HG03342 (cell line): Measurements from ENCODE around the gene PCID2.

Experiments
- ATAC-seq: cut with Tn5 transposase; IDR thresholded peaks from one replicate; pipeline ENCODE4 v1.9.1; 2021; ENCODE audit warnings: mild to moderate bottlenecking, moderate library complexity; ENCODE audit not compliant: unreplicated experiment

The PCID2 gene

GRCh38 chr13:113220141-113220598, 11.7 kb upstream of the PCID2 start:
- no peak for ATAC-seq

- ATAC-seq: no peak
These were observed 10.9 kb upstream of the PCID2 start for GRCh38 chr13:113219256-113219940.

- ATAC-seq: no peak
These were observed 10.1 kb upstream of the PCID2 start for GRCh38 chr13:113218586-113218985.

- no peak for ATAC-seq
These were observed 8.0 kb upstream of the PCID2 start for GRCh38 chr13:113216254-113217048.

- ATAC-seq: no peak
These were observed 3.3 kb upstream of the PCID2 start for GRCh38 chr13:113211774-113212173.

GRCh38 chr13:113210833-113211232, 2.4 kb upstream of the PCID2 start:
- no peak for ATAC-seq

- peak; percentile 32 for ATAC-seq
These were observed 1.4 kb upstream of the PCID2 start for GRCh38 chr13:113209759-113210421.

GRCh38 chr13:113209336-113209758, 878 bp upstream of the PCID2 start, which contains the start of gene CUL4A:
Gene CUL4A, plus strand, starts transcription at chr13:113209613. Its CDS starts 15 bp downstream, at chr13:113209628.
- ATAC-seq: peak; percentile 34

- ATAC-seq: no peak
These were observed 514 bp downstream of the PCID2 start for GRCh38 chr13:113207890-113208420.

GRCh38 chr13:113207460-113207859, 1.0 kb downstream of the PCID2 start:
- ATAC-seq: no peak

GRCh38 chr13:113205428-113205931, 3.0 kb downstream of the PCID2 start:
- ATAC-seq: no peak

- no peak for ATAC-seq
These were observed 4.1 kb downstream of the PCID2 start for GRCh38 chr13:113204378-113204734.

- ATAC-seq: no peak
These were observed 4.7 kb downstream of the PCID2 start for GRCh38 chr13:113203507-113204377.

GRCh38 chr13:113202912-113203311, 5.6 kb downstream of the PCID2 start:
- ATAC-seq: no peak

GRCh38 chr13:113201815-113202214, 6.7 kb downstream of the PCID2 start:
- no peak for ATAC-seq

GRCh38 chr13:113196970-113197737, 11.3 kb downstream of the PCID2 start:
- no peak for ATAC-seq

GRCh38 chr13:113195360-113195759, 13.1 kb downstream of the PCID2 start:
- no peak for ATAC-seq

- no peak for ATAC-seq
These were observed 15.6 kb downstream of the PCID2 start for GRCh38 chr13:113192902-113193301.

- ATAC-seq: no peak
These were observed 16.2 kb downstream of the PCID2 start for GRCh38 chr13:113192279-113192678.
